ENCODE measurements around the gene BSPH1.
"Not testable (repeated sequence)": the region's sequence is repeated elsewhere in the genome, so short reads cannot be mapped to it uniquely, and the experiment has no call there.

BSPH1 gene

DNA sequence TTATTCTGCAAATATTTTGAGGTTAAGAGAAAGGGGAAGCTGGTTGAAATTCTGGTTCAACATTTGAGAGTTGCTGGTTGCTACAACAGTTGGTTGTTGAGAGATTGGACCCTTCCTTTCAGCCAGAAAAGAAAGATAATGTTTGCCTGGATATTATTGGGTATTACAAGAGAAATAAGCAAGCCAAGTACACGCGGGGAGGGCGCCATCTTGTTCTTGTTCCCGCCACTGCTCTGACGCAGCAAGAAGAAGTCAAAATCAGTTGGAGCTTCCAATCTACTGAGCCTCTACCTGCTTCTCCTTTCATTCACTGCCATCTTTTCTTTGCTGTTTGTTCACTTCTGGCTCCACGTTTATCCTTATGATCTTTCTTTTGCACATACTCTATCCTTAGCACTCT, 18.4 kb downstream of the BSPH1 start:
- Histone ChIP-seq H3K4me3 (ENCODE audit: low read depth, low read length) (no peak overlapping the region), H3K36me3 (no peaks in the 10 kb centered on the region), H3K27me3 (ENCODE audit: insufficient read depth, low read depth, severe bottlenecking) (no peaks in the 10 kb centered on the region), H3K9me3 (ENCODE audit: severe bottlenecking) (peaks cover 11% of the 10 kb centered on the region), H3K27ac (no peak overlapping the region)
- DNase-seq = no peak
- TF ChIP-seq, protein P1, sequence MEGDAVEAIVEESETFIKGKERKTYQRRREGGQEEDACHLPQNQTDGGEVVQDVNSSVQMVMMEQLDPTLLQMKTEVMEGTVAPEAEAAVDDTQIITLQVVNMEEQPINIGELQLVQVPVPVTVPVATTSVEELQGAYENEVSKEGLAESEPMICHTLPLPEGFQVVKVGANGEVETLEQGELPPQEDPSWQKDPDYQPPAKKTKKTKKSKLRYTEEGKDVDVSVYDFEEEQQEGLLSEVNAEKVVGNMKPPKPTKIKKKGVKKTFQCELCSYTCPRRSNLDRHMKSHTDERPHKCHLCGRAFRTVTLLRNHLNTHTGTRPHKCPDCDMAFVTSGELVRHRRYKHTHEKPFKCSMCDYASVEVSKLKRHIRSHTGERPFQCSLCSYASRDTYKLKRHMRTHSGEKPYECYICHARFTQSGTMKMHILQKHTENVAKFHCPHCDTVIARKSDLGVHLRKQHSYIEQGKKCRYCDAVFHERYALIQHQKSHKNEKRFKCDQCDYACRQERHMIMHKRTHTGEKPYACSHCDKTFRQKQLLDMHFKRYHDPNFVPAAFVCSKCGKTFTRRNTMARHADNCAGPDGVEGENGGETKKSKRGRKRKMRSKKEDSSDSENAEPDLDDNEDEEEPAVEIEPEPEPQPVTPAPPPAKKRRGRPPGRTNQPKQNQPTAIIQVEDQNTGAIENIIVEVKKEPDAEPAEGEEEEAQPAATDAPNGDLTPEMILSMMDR (IDR thresholded peaks at IDR 0.05; ENCODE audit: low read depth, low read length) = no peak

DNA sequence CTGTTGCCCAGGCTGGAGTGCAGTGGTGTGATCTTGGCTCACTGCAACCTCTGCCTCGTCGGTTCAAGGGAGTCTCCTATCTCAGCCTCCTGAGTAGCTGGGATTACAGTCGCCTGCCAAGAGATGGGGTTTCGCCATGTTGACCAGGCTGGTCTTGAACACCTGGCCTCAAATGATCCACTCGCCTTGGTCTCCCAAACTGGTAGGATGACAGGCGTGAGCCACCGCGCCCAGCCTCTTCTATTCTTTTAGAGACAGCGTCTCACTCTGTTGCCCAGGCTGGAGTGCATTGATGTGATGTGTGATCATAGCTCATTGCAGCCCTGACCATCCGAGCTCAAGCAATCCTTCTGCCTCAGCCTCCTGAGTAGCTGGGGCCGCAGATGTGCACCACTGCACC, 36.0 kb downstream of the BSPH1 start:
- H3K27ac ChIP-seq; DNase-seq; H3K27me3 ChIP-seq (ENCODE audit: insufficient read depth, low read depth, severe bottlenecking); H3K9me3 ChIP-seq (ENCODE audit: severe bottlenecking); H3K36me3 ChIP-seq; H3K4me3 ChIP-seq (ENCODE audit: low read depth, low read length): not testable (repeated sequence)

- H3K27me3 ChIP-seq (ENCODE audit: insufficient read depth, low read depth, severe bottlenecking); H3K36me3 ChIP-seq; H3K9me3 ChIP-seq (ENCODE audit: severe bottlenecking); DNase-seq; H3K4me3 ChIP-seq (ENCODE audit: low read depth, low read length); H3K27ac ChIP-seq: not testable (repeated sequence)
These were observed 39.8 kb downstream of the BSPH1 start for GRCh38 chr19:47952132-47952531.

GRCh38 chr19:47949852-47950521, 42.0 kb downstream of the BSPH1 start:
- H3K27me3 ChIP-seq (ENCODE audit: insufficient read depth, low read depth, severe bottlenecking); DNase-seq; H3K36me3 ChIP-seq; H3K27ac ChIP-seq; H3K4me3 ChIP-seq (ENCODE audit: low read depth, low read length); H3K9me3 ChIP-seq (ENCODE audit: severe bottlenecking): not testable (repeated sequence)

DNA sequence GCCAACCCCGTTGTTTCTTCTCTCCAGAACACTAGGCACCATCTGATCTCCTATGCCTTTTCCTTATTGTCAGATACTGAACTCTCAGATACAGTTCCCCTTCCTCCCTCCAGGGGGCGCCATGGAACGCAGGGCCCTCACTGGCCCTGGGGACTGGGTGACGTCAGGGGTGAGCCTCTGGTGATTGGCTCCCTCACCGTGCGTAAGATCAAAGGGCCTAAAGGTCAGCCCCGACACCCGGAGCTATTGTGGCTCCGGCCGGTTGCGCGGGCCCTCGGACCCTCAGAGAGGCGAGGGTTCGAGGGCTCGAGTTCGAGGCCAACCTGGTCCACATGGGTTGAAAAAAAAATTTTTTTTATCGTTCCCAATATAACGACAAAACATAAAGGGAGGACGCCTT, 63.4 kb downstream of the BSPH1 start:
- not testable (repeated sequence) for H3K36me3 ChIP-seq; H3K4me3 ChIP-seq (ENCODE audit: low read depth, low read length); DNase-seq; H3K27me3 ChIP-seq (ENCODE audit: insufficient read depth, low read depth, severe bottlenecking); H3K27ac ChIP-seq; H3K9me3 ChIP-seq (ENCODE audit: severe bottlenecking)

DNA sequence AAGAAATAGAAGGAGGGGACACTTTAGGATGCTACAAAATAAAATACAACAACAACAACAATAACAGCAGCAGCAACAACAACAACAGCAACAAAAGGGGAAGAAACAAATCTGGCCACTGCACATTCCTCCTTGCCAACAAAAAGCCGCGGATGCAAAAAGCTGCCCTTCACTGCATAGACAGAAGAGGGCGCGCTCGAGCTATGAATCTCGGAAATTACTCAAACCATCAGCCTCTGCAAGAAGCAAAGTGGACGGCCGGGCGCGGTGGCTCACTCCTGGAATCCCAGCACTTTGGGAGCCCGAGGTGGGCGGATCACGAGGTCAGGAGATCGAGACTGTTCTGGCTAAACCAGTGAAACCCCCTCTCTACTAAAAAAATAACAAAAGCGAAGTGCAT, 71.9 kb downstream of the BSPH1 start:
- H3K27ac ChIP-seq; H3K4me3 ChIP-seq (ENCODE audit: low read depth, low read length); H3K27me3 ChIP-seq (ENCODE audit: insufficient read depth, low read depth, severe bottlenecking); H3K36me3 ChIP-seq; H3K9me3 ChIP-seq (ENCODE audit: severe bottlenecking); DNase-seq: not testable (repeated sequence)
